ENCODE measurements around the gene BMAL1.
A peak's percentile ranks its signal among the peaks of the same experiment; 100 is the strongest.

Gene BMAL1

GRCh38 chr11:13320688-13321087 lies 43.1 kb downstream of the BMAL1 start:
- H3K4me2 ChIP-seq: no peak overlapping the region
- TF ChIP-seq Cebpa-rat (IDR thresholded peaks at IDR 0.05): no peak
- H3K4me3 ChIP-seq: no peak overlapping the region
- H3K27me3 ChIP-seq: no peaks in the 10 kb centered on the region
- peaks cover 27 to 56% (median 35%) of the 10 kb centered on the region in 10 experiments for H3K4me1 ChIP-seq
- H4K20me1 ChIP-seq: peaks cover 23 to 100% (median 76%) of the 10 kb centered on the region in 11 experiments
- H3K9me3 ChIP-seq (replicated peaks in 1 of 11): no peaks in the 10 kb centered on the region
- H3K36me3 ChIP-seq: peaks cover 0 to 59% (median 31%) of the 10 kb centered on the region in 11 experiments; a peak in 16 of 22 replicates
- no peak overlapping the region for H3K27ac ChIP-seq
- H3K9ac ChIP-seq: no peak overlapping the region

GRCh38 chr11:13321431-13321830 lies 43.8 kb downstream of the BMAL1 start:
- H3K9me3 ChIP-seq (replicated peaks in 1 of 11): no peaks in the 10 kb centered on the region
- H3K4me2 ChIP-seq: no peak overlapping the region
- H3K36me3 ChIP-seq: peaks cover 0 to 62% (median 32%) of the 10 kb centered on the region in 11 experiments; a peak in 17 of 22 replicates
- TF ChIP-seq Cebpa-rat (IDR thresholded peaks at IDR 0.05): no peak
- peaks cover 16 to 100% (median 68%) of the 10 kb centered on the region in 11 experiments for H4K20me1 ChIP-seq
- peaks cover 19 to 48% (median 27%) of the 10 kb centered on the region in 10 experiments for H3K4me1 ChIP-seq
- H3K9ac ChIP-seq: no peak overlapping the region
- no peak overlapping the region for H3K27ac ChIP-seq
- H3K4me3 ChIP-seq: no peak overlapping the region
- H3K27me3 ChIP-seq: no peaks in the 10 kb centered on the region

- TF ChIP-seq Cebpa-rat (IDR thresholded peaks at IDR 0.05): no peak
Observed at GRCh38 chr11:13324141-13324540, 46.6 kb downstream of the BMAL1 start.

GRCh38 chr11:13324709-13325108 lies 47.1 kb downstream of the BMAL1 start:
- Histone ChIP-seq H3K4me1 (peaks cover 0 to 17% (median 2%) of the 10 kb centered on the region in 10 experiments; a peak in 11 of 20 replicates), H3K9me3 (replicated peaks in 1 of 11) (no peaks in the 10 kb centered on the region), H3K4me3 (no peak overlapping the region), H4K20me1 (peaks cover 4 to 100% (median 55%) of the 10 kb centered on the region in 11 experiments; a peak in 19 of 22 replicates), H3K27ac (no peak overlapping the region), H3K4me2 (no peak overlapping the region), H3K9ac (no peak overlapping the region), H3K36me3 (peaks cover 14 to 89% (median 60%) of the 10 kb centered on the region in 11 experiments; a peak in 19 of 22 replicates), H3K27me3 (no peaks in the 10 kb centered on the region)
- TF ChIP-seq Cebpa-rat (IDR thresholded peaks at IDR 0.05): no peak

More at GRCh38 chr11:13324141-13324540, 46.6 kb downstream of the BMAL1 start:
- Histone ChIP-seq H3K4me1 (peaks cover 2 to 23% (median 8%) of the 10 kb centered on the region in 10 experiments; a peak in 18 of 20 replicates), H4K20me1 (peaks cover 4 to 100% (median 55%) of the 10 kb centered on the region in 11 experiments; a peak in 19 of 22 replicates), H3K9me3 (replicated peaks in 1 of 11) (no peaks in the 10 kb centered on the region), H3K36me3 (peaks cover 14 to 84% (median 54%) of the 10 kb centered on the region in 11 experiments; a peak in 19 of 22 replicates), H3K4me2 (no peak overlapping the region), H3K27ac (no peak overlapping the region), H3K4me3 (no peak overlapping the region), H3K27me3 (no peaks in the 10 kb centered on the region), H3K9ac (no peak overlapping the region)

GRCh38 chr11:13327421-13327820 lies 49.8 kb downstream of the BMAL1 start:
- peaks cover 0 to 29% (median 8%) of the 10 kb centered on the region in 10 experiments; a peak in 15 of 20 replicates for H3K4me1 ChIP-seq
- H3K4me3 ChIP-seq: no peak overlapping the region
- no peak for TF ChIP-seq Cebpa-rat (IDR thresholded peaks at IDR 0.05)
- H3K36me3 ChIP-seq: peaks cover 14 to 92% (median 55%) of the 10 kb centered on the region in 11 experiments; a peak in 19 of 22 replicates
- peaks cover 4 to 100% (median 49%) of the 10 kb centered on the region in 11 experiments; a peak in 19 of 22 replicates for H4K20me1 ChIP-seq
- no peaks in the 10 kb centered on the region for H3K27me3 ChIP-seq
- no peaks in the 10 kb centered on the region for H3K9me3 ChIP-seq (replicated peaks in 1 of 11)
- no peak overlapping the region for H3K9ac ChIP-seq
- H3K4me2 ChIP-seq: no peak overlapping the region
- no peak overlapping the region for H3K27ac ChIP-seq

- Histone ChIP-seq H3K9ac (no peak overlapping the region), H3K4me3 (no peak overlapping the region), H3K36me3 (peaks cover 14 to 83% (median 46%) of the 10 kb centered on the region in 11 experiments; a peak in 19 of 22 replicates), H3K27me3 (no peaks in the 10 kb centered on the region), H4K20me1 (peaks cover 4 to 100% (median 51%) of the 10 kb centered on the region in 11 experiments; a peak in 20 of 22 replicates), H3K9me3 (replicated peaks in 1 of 11) (no peaks in the 10 kb centered on the region), H3K4me2 (no peak overlapping the region), H3K4me1 (peaks cover 8 to 37% (median 17%) of the 10 kb centered on the region in 10 experiments), H3K27ac (no peak overlapping the region)
- no peak for TF ChIP-seq Cebpa-rat (IDR thresholded peaks at IDR 0.05)
Observed at GRCh38 chr11:13328286-13328685, 50.7 kb downstream of the BMAL1 start.

- Histone ChIP-seq H3K4me1 (peaks cover 17 to 52% (median 32%) of the 10 kb centered on the region in 10 experiments), H3K9ac (no peak overlapping the region), H4K20me1 (peaks cover under 1 to 100% (median 60%) of the 10 kb centered on the region in 11 experiments; a peak in 21 of 22 replicates), H3K4me3 (no peak overlapping the region), H3K27ac (no peak overlapping the region), H3K4me2 (no peak overlapping the region), H3K9me3 (replicated peaks in 1 of 11) (no peaks in the 10 kb centered on the region), H3K36me3 (peaks cover 9 to 68% (median 38%) of the 10 kb centered on the region in 11 experiments; a peak in 19 of 22 replicates), H3K27me3 (no peaks in the 10 kb centered on the region)
- TF ChIP-seq Cebpa-rat (IDR thresholded peaks at IDR 0.05): no peak
Observed at GRCh38 chr11:13329670-13330356, 52.2 kb downstream of the BMAL1 start.

GRCh38 chr11:13332124-13332523 lies 54.5 kb downstream of the BMAL1 start:
- no peaks in the 10 kb centered on the region for H3K9me3 ChIP-seq (replicated peaks in 1 of 11)
- peaks cover 17 to 55% (median 39%) of the 10 kb centered on the region in 10 experiments for H3K4me1 ChIP-seq
- H3K4me3 ChIP-seq: no peak overlapping the region
- peak overlapping the region in 4 of 11 experiments; percentile 41 to 77 (median 57); a peak in 7 of 22 replicates for H3K4me2 ChIP-seq
- H3K27me3 ChIP-seq: no peaks in the 10 kb centered on the region
- H3K36me3 ChIP-seq: peaks cover 9 to 49% (median 28%) of the 10 kb centered on the region in 11 experiments; a peak in 19 of 22 replicates
- TF ChIP-seq Cebpa-rat (IDR thresholded peaks at IDR 0.05): no peak
- H4K20me1 ChIP-seq: peaks cover 10 to 100% (median 60%) of the 10 kb centered on the region in 11 experiments; a peak in 20 of 22 replicates
- no peak overlapping the region for H3K9ac ChIP-seq
- H3K27ac ChIP-seq: 0 out of 22 replicates have a peak overlapping the region, but pooled peaks of 1 of the 11 experiments have one; percentile 40

GRCh38 chr11:13333456-13333957 lies 55.9 kb downstream of the BMAL1 start:
- H3K4me1 ChIP-seq: peaks cover 29 to 67% (median 52%) of the 10 kb centered on the region in 10 experiments
- peaks cover 17 to 100% (median 61%) of the 10 kb centered on the region in 11 experiments; a peak in 21 of 22 replicates for H4K20me1 ChIP-seq
- no peaks in the 10 kb centered on the region for H3K9me3 ChIP-seq (replicated peaks in 1 of 11)
- TF ChIP-seq Cebpa-rat (IDR thresholded peaks at IDR 0.05): no peak
- no peak overlapping the region for H3K4me3 ChIP-seq
- H3K36me3 ChIP-seq: peaks cover 0 to 36% (median 16%) of the 10 kb centered on the region in 11 experiments; a peak in 18 of 22 replicates
- H3K4me2 ChIP-seq: peak overlapping the region; percentile 41 to 77 (median 65)
- H3K27ac ChIP-seq: peak overlapping the region in 8 of 11 experiments; percentile 1 to 42 (median 10); a peak in 9 of 22 replicates
- H3K27me3 ChIP-seq: no peaks in the 10 kb centered on the region
- H3K9ac ChIP-seq: no peak overlapping the region

Data from BLaER1 treated with 17β-estradiol and CSF1 and Interleukin-3, amounts not matched to agents 10 nM and 100 nM (cell line).